Measurements from ENCODE around the gene INTS4.
"Not testable (repeated sequence)": the region's sequence is repeated elsewhere in the genome, so short reads cannot be mapped to it uniquely, and the experiment has no call there.

INTS4 gene

GRCh38 chr11:77994434-77995362 is at the start of gene INTS4:
Gene INTS4 (minus strand): TSS chr11:77994668. CDS start chr11:77994643, 25 bp downstream.
- DNase-seq, result peak; percentile 98

- no peak for DNase-seq
Measured at GRCh38 chr11:78041843-78042440, 47.5 kb upstream of the INTS4 start.

DNA sequence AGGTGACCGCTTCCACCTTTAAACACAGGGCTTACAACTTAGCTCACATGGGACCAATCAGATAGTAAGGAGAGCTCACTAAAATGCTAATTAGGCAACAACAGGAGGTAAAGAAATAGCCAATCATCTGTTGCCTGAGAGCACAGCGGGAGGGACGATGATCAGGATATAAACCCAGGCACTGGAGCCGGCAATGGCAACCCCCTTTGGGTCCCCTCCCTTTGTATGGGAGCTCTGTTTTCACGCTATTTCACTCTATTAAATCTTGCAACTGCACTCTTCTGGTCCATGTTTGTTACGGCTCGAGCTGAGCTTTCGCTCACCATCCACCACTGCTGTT is 46.9 kb upstream of the INTS4 start:
- DNase-seq, result not testable (repeated sequence)

GRCh38 chr11:78040691-78041379 is 46.4 kb upstream of the INTS4 start:
- no peak for DNase-seq

DNA sequence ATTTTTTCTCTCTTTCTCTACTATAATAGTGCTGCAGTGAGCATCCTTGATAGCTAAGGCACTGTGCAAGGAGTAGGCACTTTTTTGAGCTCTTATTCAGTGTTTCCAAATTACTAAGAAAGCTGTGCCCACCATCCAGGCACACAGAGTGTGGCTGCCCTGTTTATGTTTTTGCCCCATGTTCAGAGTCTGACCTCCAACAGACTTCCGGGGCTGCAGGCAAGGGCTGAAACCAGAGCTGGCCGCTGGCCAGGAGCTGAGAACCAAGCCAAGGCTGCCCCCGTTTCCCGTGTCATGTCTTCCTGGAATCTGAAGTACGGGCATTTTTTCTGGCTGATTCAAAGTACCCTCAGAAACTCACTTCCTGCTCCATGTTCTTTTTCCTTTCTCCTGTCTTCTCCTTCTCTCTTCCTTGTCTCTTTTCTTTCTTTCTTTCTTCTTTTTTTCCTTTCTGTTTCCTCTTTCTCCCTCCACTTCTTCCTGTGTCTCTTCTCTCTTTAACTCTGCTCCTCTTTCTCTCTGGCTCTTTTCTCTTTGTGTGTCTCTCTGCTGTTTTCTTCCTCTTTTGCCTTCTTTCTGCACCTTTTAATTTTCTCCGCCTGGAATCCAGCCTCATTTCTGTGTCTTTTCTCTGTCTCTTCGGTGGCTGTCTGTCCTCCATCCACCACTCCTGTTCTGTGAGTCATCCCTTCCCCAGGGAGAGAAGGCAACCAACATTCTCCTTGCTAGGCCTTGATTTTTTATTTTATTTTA is 45.6 kb upstream of the INTS4 start:
- no peak for DNase-seq

- DNase-seq, result no peak
Measured at GRCh38 chr11:78039391-78039918, 45.0 kb upstream of the INTS4 start.

DNA sequence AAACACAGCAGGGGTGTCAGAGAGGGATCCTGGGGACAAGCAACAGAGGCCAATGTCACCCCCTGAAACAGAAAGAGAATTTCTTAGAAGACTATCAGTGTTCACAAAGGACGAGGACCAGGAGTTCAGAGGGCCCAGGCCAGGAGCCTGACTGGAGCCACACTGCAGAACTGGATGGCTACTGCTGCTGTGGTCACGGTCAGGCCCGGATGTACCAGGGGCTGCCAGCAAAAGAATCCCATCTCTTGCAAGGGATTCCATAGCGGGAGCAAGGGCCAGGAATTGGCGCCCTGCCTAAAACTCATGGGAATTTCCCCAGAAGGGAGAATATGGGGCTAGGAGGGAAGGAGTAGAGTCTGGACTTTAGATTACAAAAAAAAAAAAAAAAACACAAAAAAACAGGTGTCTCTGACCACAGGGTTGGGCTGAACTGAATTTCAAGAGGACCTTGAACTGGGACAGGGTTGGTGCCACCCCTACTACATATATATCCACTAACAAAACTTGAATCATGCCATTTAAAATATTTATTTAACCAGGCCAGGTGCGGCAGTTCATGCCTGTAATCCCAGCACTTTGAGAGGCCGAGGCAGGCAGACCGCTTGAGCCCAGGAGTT is 44.3 kb upstream of the INTS4 start:
- no peak for DNase-seq

DNA sequence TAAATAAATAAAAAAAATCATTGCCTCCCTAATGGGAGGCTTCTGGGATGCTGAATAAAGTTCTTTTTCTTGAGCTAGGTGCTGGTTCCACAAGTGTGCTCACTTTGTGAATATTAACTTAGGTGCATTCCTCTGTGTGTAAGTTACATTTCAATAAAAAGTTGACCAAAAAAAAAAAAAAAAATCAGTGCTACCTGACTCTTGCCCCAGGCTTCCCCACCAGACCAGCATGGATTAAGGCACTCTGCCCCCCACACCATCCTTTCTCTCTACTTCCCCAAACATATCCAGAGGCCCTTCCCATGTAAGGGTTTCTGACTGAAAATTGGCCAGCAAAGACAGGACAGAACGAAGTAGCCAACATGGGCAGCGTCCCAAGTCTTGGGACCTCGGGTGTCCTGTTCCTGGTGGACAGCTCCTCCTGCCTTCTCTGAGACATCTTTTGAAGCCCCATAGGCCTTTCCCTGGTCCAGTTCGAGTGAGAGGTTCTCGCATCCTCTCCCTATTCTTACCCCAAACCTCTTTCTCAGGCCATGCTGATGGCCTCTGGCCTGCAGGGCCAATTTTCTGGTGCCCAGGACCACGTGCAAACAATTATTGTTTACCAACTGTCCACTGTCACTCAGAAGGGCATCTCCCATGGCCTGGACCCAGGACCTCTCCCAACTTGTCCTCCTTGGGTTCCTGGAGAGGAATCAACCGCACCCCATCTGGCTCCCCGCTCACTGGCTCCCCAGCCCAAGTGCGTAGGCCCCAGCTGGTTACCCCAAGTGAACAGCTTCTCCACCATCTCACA is 43.6 kb upstream of the INTS4 start:
- DNase-seq, result no peak

DNA sequence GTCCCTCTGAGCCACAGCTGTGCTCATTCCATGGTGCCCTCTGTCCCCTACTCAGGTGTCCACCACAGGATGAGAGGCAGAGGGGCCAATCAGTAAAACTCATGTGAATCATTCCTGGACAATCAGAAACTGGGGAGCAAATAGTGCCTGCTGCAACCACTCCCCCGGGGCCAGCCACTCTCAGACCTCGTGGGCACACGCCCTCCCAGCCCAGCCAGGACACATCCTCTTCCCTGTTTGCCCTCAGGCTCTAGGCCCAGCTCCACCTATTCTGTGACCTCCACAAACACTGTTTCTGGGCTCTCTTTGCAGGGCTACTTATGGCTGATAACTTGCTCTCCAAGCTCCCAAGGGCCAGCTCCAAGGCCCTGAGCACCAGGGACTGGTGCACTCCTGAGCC is 42.6 kb upstream of the INTS4 start:
- no peak for DNase-seq

DNA sequence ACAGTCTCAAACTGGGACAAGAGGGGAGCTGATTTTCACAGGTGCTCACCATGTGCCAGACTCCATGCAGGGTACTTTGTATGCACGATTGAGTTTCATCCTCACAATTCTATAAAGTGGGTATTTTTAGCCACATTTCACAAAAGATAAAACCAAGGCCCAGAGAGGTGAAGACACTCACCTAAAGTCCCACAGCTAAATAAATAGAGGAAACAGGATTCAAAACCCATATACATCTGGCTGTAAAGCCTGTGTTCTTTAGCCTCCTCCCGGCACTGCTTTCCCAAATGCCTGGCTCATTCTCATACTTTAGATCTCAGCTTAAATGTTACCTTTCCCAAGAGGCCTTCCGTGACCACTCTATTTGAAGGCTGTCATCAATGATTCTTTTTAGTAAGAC is 41.8 kb upstream of the INTS4 start:
- no peak for DNase-seq

- DNase-seq, result no peak
Measured at GRCh38 chr11:78034623-78035022, 40.2 kb upstream of the INTS4 start.

GRCh38 chr11:78033040-78033439 is 38.6 kb upstream of the INTS4 start:
- no peak for DNase-seq

- no peak for DNase-seq
Measured at GRCh38 chr11:78032090-78032489, 37.6 kb upstream of the INTS4 start.

DNA sequence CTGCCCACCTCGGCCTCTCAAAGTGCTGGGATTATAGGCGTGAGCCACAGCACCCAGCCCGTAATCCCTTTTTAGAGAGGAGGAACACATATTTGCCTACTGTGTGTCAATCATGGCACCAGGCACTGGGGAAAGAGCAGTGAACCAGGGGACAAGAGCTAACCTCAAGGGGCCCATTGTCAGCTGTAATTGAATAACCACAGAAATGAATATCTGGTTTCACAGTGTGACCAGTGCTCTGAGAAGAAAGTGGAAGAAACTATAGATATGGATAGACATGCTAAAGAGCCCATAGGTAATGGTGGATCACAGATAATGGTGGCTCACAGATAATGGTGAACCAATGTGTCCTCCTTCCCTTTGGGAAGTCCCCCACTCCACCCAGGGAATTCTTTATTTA is 37.2 kb upstream of the INTS4 start:
- DNase-seq, result no peak

- DNase-seq, result peak; percentile 91
Measured at GRCh38 chr11:78030429-78031325, 36.2 kb upstream of the INTS4 start.

DNA sequence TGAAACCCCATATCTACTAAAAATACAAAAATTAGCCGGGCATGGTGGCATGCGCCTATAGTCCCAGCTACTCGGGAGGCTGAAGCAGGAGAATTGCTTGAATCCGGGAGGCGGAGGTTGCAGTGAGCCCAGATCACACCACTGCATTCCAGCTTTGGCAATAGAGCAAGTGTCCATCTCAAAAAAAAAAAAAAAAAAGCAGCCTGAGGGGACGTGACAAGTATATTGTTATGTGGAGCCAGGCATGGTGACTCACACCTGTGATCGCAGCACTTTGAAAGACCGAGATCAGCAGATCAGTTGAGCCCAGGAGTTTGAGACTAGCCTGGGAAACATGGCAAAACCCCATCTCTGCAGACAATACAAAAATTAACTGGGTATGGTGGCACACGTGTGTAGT is 34.0 kb upstream of the INTS4 start:
- DNase-seq, result not testable (repeated sequence)

DNA sequence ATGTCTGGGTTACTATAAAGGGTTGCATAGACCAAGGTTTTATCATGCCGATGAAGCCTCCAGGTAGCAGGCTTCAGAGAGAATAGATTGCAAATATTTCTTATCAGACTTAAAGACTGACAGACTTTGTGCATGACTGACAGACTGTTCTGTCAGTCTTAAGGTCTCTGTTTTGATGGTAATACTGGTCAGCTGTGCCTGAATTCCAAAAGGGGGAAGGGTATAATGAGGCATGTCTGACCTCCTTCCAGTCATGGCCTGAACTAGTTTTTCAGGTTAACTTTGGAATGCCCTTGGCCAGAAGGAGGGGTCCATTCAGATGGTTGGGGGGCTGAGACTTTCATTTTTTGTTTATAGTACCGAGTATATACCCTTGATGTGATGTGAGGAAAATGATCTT is 33.3 kb upstream of the INTS4 start:
- no peak for DNase-seq

DNA sequence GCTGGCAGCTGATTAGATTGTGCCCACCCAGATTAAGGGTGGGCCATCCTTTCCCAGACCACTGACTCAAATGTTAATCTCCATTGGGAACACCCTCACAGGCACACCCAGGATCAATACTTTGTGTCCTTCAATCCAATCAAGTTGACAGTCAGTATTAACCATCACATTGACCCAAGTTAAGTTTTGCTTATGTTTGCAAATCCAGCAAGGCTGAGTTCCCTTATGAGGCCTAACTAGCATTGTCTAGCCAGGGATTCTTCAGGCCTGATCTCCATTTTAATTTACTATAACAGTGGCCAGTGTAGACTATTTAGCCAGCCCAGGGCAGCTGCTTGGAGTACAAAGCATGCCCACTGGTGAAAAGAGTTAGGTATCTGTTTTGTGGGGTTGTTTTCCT is 30.9 kb upstream of the INTS4 start:
- no peak for DNase-seq

- DNase-seq, result no peak
Measured at GRCh38 chr11:78023426-78023825, 29.0 kb upstream of the INTS4 start.
